Measurements from ENCODE around the gene AP1G2.

DNA sequence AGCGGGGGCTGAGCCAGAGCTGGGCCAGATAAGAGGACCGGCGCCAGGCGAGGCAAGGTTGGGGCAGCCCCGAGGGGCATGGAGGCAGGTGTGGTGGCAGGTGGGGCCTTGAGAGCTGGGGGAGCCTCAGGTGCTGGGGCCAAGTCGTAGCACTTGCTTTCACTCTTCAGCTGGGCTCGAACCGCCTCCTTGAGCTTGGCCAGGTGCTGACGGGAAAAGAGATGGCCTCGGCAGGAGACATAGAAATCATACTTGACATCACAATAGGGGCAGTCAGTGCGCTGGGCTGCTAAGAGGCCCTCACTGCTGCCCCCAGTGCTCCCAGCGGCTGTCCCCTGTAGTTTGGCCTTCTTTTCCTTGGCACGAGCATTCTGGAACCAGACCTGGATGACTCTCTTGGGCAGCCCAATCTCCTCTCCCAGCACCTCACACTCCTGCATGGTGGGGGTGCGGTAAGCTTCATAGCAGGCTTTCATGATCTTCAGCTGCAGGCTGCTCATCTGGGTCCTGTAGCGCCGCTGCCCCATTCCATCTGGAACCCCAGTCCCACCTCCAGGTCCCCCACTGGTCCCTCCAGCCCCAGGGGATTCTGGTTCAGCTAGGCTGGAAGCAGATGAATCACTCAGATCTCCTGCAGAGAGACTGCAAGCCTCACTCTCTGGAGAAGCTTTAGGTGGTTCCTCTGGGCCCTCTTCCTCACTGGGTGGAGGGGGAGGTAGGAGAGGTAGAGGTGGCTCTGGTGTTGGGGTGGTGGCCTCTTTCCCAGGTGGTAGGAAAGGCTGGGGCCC lies 44.2 kb downstream of the AP1G2 start:
- TF ChIP-seq CTCF (IDR thresholded peaks at IDR 0.05) (no peak), ZFX (IDR thresholded peaks at IDR 0.05; ENCODE audit: borderline replicate concordance) (no peak)

Measured in 22Rv1 (cell line).